Ishikawa (cell line): ENCODE measurements around the gene CALN1.

Experiments
- CEBPB ChIP-seq: IDR thresholded peaks from 2 replicates; pipeline ENCODE4 v1.6.1; 2012
- CREB1 ChIP-seq: IDR thresholded peaks from 2 replicates; pipeline ENCODE4 v1.6.1; 2012; ENCODE audit warnings: low read depth
- EGR1 ChIP-seq: IDR thresholded peaks from 2 replicates; pipeline ENCODE4 v1.6.1; 2012
- EP300 ChIP-seq: IDR thresholded peaks from 2 replicates; pipeline ENCODE4 v1.6.1; 2012; ENCODE audit warnings: borderline replicate concordance
- MAX ChIP-seq: IDR thresholded peaks from 2 replicates; pipeline ENCODE4 v1.6.1; 2012
- RAD21 ChIP-seq: IDR thresholded peaks from 2 replicates; pipeline ENCODE4 v1.6.1; 2012; ENCODE audit warnings: low read depth
- REST ChIP-seq: IDR thresholded peaks from 2 replicates; pipeline ENCODE4 v1.6.1; 2012; ENCODE audit warnings: low read depth, mild to moderate bottlenecking
- TAF1 ChIP-seq: IDR thresholded peaks from 2 replicates; pipeline ENCODE4 v1.6.1; 2012; ENCODE audit warnings: low read depth, mild to moderate bottlenecking
- TCF12 ChIP-seq: IDR thresholded peaks from 2 replicates; pipeline ENCODE4 v1.6.1; 2012; ENCODE audit warnings: low read depth
- TEAD4 ChIP-seq: IDR thresholded peaks from 2 replicates; pipeline ENCODE4 v1.6.1; 2012
- YY1 ChIP-seq: IDR thresholded peaks from 2 replicates; pipeline ENCODE4 v1.6.1; 2012; ENCODE audit warnings: low read depth

GRCh38 chr7:71753236-71753635 is 658.9 kb downstream of the CALN1 start:
- TF ChIP-seq EP300 = no peak
- no peak for TF ChIP-seq REST
- TF ChIP-seq YY1 = no peak
- TF ChIP-seq EGR1 = no peak
- no peak for TF ChIP-seq TEAD4
- TF ChIP-seq CREB1 = no peak
- no peak for TF ChIP-seq TCF12
- TF ChIP-seq MAX = no peak
- no peak for TF ChIP-seq TAF1
- TF ChIP-seq RAD21 = no peak
- TF ChIP-seq CEBPB = no peak
